Muscle layer of duodenum (tissue), 2 donors: ENCODE results near the gene CAMKK1.

Experiments used
- H3K27ac ChIP-seq: one replicate; pipeline ENCODE4 v1.7.0; 2013; ENCODE audit warnings: mild to moderate bottlenecking, low read length
- H3K27me3 ChIP-seq: one replicate; pipeline ENCODE4 v1.7.0; 2013; ENCODE audit warnings: low read depth, mild to moderate bottlenecking, control low read depth, low read length
- H3K36me3 ChIP-seq, 2 donors: one replicate each; pipeline ENCODE4 v1.7.0; 2013; ENCODE audit warnings: low read length in 2 of 2, control low read depth in 1 of 2, mild to moderate bottlenecking in 1 of 2; ENCODE audit not compliant: insufficient read depth in 2 of 2, control insufficient read depth in 1 of 2
- H3K4me1 ChIP-seq, 2 donors: one replicate each; pipeline ENCODE4 v1.7.0; 2013; ENCODE audit warnings: low read length in 2 of 2, mild to moderate bottlenecking in 2 of 2, control low read depth in 1 of 2, moderate library complexity in 1 of 2; ENCODE audit not compliant: insufficient read depth in 2 of 2, control insufficient read depth in 1 of 2
- H3K4me3 ChIP-seq, 2 donors: one replicate each; pipeline ENCODE4 v1.7.0; 2013; ENCODE audit warnings: low read length in 2 of 2, low read depth in 1 of 2, mild to moderate bottlenecking in 1 of 2
- H3K9me3 ChIP-seq, 2 donors: one replicate each; pipeline ENCODE4 v1.7.0; 2013; ENCODE audit warnings: low read length in 2 of 2, control low read depth in 1 of 2, mild to moderate bottlenecking in 1 of 2; ENCODE audit not compliant: control insufficient read depth in 1 of 2
- donor health status: healthy.

Gene CAMKK1

GRCh38 chr17:3893720-3894116, 865 bp upstream of the CAMKK1 start:
- Histone ChIP-seq H3K4me1 (peaks cover 28 to 44% of the 10 kb centered on the region in 2 donors), H3K27me3 (no peaks in the 10 kb centered on the region), H3K36me3 (no peaks in the 10 kb centered on the region), H3K4me3 (peak overlapping the region; percentile 37 to 73), H3K27ac (peak overlapping the region; percentile 19), H3K9me3 (no peaks in the 10 kb centered on the region)

- Histone ChIP-seq H3K36me3 (no peaks in the 10 kb centered on the region), H3K4me1 (peaks cover 37 to 54% of the 10 kb centered on the region in 2 donors), H3K27ac (no peak overlapping the region), H3K4me3 (peak overlapping the region; percentile 26 to 75), H3K27me3 (no peaks in the 10 kb centered on the region), H3K9me3 (no peaks in the 10 kb centered on the region)
Measured at GRCh38 chr17:3892095-3892998, 506 bp downstream of the CAMKK1 start.

GRCh38 chr17:3891626-3892094, 1.2 kb downstream of the CAMKK1 start:
- Histone ChIP-seq H3K4me3 (peak overlapping the region in 1 of 2 donors; percentile 75), H3K4me1 (peaks cover 42 to 58% of the 10 kb centered on the region in 2 donors), H3K27me3 (no peaks in the 10 kb centered on the region), H3K9me3 (no peaks in the 10 kb centered on the region), H3K27ac (no peak overlapping the region), H3K36me3 (no peaks in the 10 kb centered on the region)

DNA sequence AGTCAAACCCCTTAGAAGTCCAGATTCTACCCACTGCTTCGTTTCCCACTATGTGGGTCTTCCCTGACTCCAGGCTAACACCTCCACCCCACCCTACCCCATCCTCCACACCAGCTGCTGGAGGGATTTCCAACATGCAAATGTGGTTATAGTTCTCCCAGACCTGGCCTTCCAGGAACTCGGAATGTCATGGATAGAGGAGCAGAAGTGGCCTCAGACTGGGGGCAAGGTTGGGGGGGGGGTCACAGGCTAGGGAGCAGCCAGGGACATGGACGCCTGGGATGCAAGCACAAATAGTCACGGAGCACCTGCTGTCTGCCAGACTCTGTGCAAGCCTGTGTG, 2.0 kb downstream of the CAMKK1 start:
- Histone ChIP-seq H3K4me1 (peaks cover 44 to 58% of the 10 kb centered on the region in 2 donors), H3K4me3 (no peak overlapping the region), H3K36me3 (no peaks in the 10 kb centered on the region), H3K9me3 (no peaks in the 10 kb centered on the region), H3K27me3 (no peaks in the 10 kb centered on the region), H3K27ac (no peak overlapping the region)

DNA sequence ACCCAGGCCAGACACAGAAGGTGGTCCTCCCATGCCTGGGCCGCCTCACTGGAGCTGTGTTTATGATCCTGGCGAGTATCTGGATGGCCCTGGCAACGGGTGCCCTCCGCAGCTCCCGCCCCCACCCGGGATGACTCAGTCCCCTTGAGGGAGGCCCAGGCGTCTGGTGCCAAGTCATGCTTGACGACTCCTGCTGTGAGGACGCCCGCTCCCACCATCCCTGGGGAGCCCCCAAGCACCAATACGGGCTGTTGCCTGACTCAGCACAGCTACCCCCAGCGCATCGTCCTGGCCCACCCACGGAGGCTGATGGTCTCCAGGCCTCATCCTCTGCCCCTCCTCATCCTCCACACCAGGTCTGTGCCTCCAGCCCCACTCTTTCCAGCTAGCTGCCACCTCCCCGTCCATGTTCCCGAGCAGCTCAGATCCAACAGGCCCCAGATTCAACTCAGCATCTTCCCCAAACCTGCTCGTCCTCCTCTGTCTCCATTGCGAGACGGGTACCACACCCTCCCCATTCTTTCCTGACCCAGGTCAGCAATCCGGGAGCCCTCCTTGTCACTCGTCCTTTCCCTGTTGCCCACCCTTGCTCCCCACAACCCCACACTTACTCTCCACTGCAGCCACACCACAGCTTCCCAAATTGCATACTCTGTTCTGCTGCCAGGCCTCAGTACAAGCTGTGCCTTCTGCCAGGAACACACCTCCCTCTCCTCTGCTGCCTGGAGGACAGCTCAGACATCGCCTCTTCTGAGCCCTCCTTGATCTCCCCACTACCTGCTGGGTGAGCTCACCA, 2.6 kb downstream of the CAMKK1 start:
- Histone ChIP-seq H3K9me3 (no peaks in the 10 kb centered on the region), H3K4me1 (peaks cover 44 to 57% of the 10 kb centered on the region in 2 donors), H3K4me3 (no peak overlapping the region), H3K27me3 (no peaks in the 10 kb centered on the region), H3K36me3 (peaks cover under 1% of the 10 kb centered on the region in 2 donors), H3K27ac (peak overlapping the region; percentile 51)

GRCh38 chr17:3889325-3890012, 3.4 kb downstream of the CAMKK1 start:
- H3K4me3 ChIP-seq: no peak overlapping the region
- no peaks in the 10 kb centered on the region for H3K9me3 ChIP-seq
- peak overlapping the region; percentile 51 for H3K27ac ChIP-seq
- H3K27me3 ChIP-seq: no peaks in the 10 kb centered on the region
- H3K36me3 ChIP-seq: peaks cover 6% of the 10 kb centered on the region in 2 donors
- H3K4me1 ChIP-seq: peaks cover 39 to 52% of the 10 kb centered on the region in 2 donors

DNA sequence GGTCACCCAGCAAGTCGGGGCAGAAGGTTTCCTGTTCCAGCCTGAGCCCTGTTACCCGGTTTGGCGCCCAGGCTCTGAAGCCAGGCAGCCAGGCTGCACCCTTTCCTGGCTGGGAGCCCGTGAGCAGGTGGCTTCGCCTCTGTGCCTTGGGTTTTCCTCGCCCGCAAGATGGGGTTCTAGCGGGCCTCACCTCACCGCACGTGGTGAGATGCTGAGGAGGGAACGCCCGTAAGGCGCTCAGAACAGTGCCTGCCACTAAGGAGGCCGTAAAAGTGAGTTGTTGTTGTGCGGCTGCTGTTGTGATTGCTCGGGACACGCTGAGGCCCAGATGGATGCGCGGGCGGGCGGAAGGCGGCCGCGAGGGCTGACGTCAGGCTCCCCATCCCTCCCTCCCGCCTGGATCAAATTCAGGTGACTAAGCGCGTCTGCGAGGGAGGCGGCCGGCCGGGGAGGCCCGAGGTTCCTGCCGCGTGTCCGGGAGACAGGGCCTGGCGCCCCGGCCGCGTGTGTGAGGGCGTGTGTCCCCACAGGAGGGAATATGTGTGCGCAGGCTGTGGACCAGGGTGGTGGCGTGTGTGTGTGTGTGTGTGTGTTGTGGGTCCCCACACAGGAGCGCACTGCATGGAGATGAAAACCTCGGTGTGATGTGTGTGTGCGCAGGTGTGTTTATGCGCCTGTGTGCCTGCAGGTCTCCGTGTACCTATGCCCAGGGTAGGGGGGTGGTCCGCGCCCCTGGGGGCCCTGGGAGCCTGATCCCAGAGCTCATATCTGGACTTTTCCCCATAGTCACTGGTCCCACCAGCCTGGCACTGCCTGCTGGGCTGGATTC, 4.3 kb downstream of the CAMKK1 start:
- Histone ChIP-seq H3K36me3 (peaks cover 6 to 13% of the 10 kb centered on the region in 2 donors), H3K27me3 (no peaks in the 10 kb centered on the region), H3K4me1 (peaks cover 31 to 49% of the 10 kb centered on the region in 2 donors), H3K27ac (peak overlapping the region; percentile 75), H3K9me3 (no peaks in the 10 kb centered on the region), H3K4me3 (peak overlapping the region in 1 of 2 donors; percentile 31)

DNA sequence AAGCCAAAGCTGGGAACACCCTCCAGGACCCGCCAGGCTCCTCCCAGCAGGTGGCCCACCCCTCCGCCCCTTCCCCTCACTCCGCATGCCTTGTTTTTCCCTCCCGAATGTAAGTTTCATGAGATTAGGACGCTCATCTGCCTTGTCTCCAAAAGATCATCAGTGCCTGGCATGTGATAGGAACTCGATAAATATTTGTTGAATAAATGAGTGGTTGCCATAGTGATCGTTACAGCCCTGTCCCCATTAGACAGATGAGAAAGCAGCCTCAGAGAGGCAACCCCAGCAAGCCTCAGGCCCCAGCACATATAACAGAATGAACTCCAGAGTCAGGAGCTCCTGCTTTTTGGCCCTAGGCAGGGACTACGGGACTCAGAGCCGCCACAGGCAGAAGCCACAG, 5.0 kb downstream of the CAMKK1 start:
- Histone ChIP-seq H3K27me3 (no peaks in the 10 kb centered on the region), H3K4me3 (peak overlapping the region in 1 of 2 donors; percentile 31), H3K27ac (peak overlapping the region; percentile 75), H3K9me3 (no peaks in the 10 kb centered on the region), H3K36me3 (peaks cover 6 to 21% of the 10 kb centered on the region in 2 donors), H3K4me1 (peaks cover 30 to 45% of the 10 kb centered on the region in 2 donors)

- peak overlapping the region in 1 of 2 donors; percentile 3 for H3K4me3 ChIP-seq
- H3K9me3 ChIP-seq: no peaks in the 10 kb centered on the region
- H3K27ac ChIP-seq: peak overlapping the region; percentile 75
- peaks cover 30 to 44% of the 10 kb centered on the region in 2 donors for H3K4me1 ChIP-seq
- H3K27me3 ChIP-seq: no peaks in the 10 kb centered on the region
- H3K36me3 ChIP-seq: peaks cover 6 to 24% of the 10 kb centered on the region in 2 donors
Measured at GRCh38 chr17:3887394-3887793, 5.5 kb downstream of the CAMKK1 start.

DNA sequence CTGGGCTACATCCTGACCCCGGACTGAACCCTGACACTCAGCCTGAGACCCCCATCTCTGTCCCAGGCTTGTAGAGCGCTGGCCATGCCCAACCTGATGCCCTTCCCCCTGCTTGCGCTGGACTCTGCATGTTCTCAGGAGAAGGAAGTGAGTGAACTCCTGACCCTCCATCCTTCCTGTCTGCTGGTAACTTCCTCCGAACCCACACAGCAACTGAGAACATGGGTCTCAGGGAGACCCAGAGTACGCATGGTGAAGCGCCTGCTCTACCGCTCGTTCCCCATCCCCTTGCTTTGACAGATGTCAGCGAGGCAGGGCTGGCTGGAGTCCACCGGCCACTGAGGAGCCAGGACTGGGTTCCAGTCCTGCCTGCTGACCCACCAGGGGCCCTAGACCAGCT, 6.1 kb downstream of the CAMKK1 start:
- peaks cover 6 to 29% of the 10 kb centered on the region in 2 donors for H3K36me3 ChIP-seq
- peak overlapping the region; percentile 3 to 16 for H3K4me3 ChIP-seq
- H3K27ac ChIP-seq: peak overlapping the region; percentile 75
- H3K9me3 ChIP-seq: no peaks in the 10 kb centered on the region
- H3K4me1 ChIP-seq: peaks cover 30 to 38% of the 10 kb centered on the region in 2 donors
- H3K27me3 ChIP-seq: no peaks in the 10 kb centered on the region
